Stimulated activated CD8-positive, alpha-beta memory T cell treated with anti-CD3 and anti-CD28 coated beads, Interleukin-4, amount 100 ng/mL, for 24 hours (primary cell): Measurements from ENCODE around the gene CORIN.

ENCODE experiments used
- DNase-seq: peaks from one replicate; pipeline ENCODE4 v3.0.0-alpha.2; 2020; ENCODE audit warnings: low read depth

CORIN gene, protein sequence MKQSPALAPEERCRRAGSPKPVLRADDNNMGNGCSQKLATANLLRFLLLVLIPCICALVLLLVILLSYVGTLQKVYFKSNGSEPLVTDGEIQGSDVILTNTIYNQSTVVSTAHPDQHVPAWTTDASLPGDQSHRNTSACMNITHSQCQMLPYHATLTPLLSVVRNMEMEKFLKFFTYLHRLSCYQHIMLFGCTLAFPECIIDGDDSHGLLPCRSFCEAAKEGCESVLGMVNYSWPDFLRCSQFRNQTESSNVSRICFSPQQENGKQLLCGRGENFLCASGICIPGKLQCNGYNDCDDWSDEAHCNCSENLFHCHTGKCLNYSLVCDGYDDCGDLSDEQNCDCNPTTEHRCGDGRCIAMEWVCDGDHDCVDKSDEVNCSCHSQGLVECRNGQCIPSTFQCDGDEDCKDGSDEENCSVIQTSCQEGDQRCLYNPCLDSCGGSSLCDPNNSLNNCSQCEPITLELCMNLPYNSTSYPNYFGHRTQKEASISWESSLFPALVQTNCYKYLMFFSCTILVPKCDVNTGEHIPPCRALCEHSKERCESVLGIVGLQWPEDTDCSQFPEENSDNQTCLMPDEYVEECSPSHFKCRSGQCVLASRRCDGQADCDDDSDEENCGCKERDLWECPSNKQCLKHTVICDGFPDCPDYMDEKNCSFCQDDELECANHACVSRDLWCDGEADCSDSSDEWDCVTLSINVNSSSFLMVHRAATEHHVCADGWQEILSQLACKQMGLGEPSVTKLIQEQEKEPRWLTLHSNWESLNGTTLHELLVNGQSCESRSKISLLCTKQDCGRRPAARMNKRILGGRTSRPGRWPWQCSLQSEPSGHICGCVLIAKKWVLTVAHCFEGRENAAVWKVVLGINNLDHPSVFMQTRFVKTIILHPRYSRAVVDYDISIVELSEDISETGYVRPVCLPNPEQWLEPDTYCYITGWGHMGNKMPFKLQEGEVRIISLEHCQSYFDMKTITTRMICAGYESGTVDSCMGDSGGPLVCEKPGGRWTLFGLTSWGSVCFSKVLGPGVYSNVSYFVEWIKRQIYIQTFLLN

GRCh38 chr4:47837908-47838294 lies at the start of gene CORIN:
CORIN (minus strand) TSS chr4:47838067; CDS start chr4:47837949, 118 bp downstream.
- no peak for DNase-seq

DNA sequence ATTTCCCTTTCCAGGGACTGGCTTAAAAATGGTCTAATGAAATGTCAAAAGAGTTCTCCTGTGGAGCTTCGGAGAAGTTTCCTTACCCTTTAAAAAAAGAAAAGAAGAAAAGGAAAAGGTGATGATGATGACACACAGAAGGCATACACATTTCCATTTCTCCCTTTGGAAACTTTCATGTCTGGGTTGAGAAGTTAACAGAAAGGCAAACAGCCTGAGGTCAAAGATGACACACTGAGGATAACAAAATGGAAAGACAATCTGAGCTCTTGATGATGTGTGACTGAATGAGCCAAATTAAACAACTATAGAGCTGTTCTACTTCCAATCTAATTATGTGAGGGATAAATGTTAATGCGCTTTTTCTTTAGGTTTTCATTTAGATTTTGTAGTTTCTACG lies 44.4 kb upstream of the CORIN start:
- no peak for DNase-seq

GRCh38 chr4:47879458-47879857 lies 41.6 kb upstream of the CORIN start:
- DNase-seq, result no peak

- no peak for DNase-seq
Measured at GRCh38 chr4:47876784-47877546, 39.1 kb upstream of the CORIN start.

DNA sequence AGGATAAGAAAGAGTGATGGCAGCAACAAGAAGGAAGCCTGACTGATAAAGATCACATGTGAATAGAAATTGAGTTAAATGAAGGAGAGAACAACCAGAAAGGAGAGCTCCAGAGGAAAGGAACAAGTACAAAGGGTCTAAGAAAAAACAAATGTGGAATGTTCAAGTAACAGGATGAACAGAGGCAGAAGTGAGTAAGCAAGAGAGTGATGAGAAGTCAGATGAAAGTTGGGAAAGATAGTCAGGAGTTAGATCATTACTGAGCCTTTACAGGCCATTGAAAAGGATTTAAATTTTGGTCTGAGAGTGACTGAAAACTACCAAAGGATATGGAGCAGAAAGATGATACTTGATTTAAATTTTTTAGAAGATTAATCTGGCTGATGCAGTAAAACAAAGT lies 38.4 kb upstream of the CORIN start:
- DNase-seq, result no peak

GRCh38 chr4:47873877-47874541 lies 36.1 kb upstream of the CORIN start:
- no peak for DNase-seq

GRCh38 chr4:47863486-47863885 lies 25.6 kb upstream of the CORIN start:
- DNase-seq, result no peak

- DNase-seq, result no peak
Measured at GRCh38 chr4:47862297-47862696, 24.4 kb upstream of the CORIN start.

- DNase-seq, result no peak
Measured at GRCh38 chr4:47860305-47860704, 22.4 kb upstream of the CORIN start.

DNA sequence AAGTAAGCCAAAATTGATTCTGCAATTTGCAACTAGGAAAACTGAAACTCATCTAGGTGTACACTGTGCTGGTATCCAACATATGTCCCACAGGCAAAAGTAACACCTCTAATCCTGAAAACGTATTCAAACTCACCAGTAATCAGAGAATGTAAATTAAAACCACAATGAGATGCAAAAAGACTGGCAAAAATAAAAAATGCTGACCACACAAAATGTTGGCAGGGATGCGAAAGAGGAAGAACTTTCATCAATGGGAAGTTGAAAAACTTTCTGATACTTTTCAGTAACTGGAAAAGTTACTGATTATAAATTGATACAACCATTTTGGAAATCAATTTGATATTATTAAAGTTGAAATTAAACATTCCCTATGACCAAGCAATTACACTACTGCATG lies 20.1 kb upstream of the CORIN start:
- no peak for DNase-seq

GRCh38 chr4:47856713-47857112 lies 18.8 kb upstream of the CORIN start:
- no peak for DNase-seq

- DNase-seq, result no peak
Measured at GRCh38 chr4:47855350-47855749, 17.5 kb upstream of the CORIN start.

GRCh38 chr4:47852136-47852535 lies 14.3 kb upstream of the CORIN start:
- DNase-seq, result no peak

DNA sequence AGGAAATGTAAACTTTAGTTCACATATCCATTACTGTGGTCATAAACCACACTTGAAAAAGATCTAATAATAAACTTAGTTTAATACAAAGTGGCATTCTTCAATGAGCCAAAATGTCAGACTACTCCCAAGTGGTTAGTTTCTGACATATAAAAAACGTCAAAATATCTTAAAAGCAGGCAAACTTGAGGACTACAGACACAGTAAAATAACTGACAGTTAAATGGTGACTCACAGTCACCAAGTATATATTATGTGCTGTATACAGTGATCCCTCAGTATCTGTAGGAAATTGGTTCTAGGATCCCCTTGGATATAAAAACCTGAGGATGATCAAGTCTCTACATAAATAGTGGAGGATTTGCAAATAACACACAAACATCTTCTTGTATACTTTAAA lies 11.6 kb upstream of the CORIN start:
- no peak for DNase-seq

GRCh38 chr4:47848041-47848440 lies 10.2 kb upstream of the CORIN start:
- no peak for DNase-seq

DNA sequence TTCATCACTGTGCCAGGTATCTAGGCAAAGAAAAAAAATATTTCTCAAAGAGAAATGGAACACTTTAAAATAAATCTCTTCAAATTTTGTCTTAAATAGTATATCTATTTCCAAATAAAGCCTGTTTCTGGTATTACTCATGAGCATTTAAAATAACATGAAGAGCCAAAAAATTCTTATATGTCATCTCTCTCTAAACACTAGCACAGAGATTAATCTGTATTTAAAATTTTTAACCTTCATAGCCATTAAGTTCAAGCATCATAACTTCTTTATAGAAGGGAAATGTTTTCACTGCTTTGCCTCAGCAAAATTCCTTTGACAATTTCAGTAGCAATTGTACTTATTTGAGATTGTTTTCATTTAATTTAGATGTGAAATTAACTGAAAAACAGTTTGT lies 5.1 kb upstream of the CORIN start:
- no peak for DNase-seq

- no peak for DNase-seq
Measured at GRCh38 chr4:47840291-47840690, 2.4 kb upstream of the CORIN start.

- no peak for DNase-seq
Measured at GRCh38 chr4:47839259-47839658, 1.4 kb upstream of the CORIN start.

DNA sequence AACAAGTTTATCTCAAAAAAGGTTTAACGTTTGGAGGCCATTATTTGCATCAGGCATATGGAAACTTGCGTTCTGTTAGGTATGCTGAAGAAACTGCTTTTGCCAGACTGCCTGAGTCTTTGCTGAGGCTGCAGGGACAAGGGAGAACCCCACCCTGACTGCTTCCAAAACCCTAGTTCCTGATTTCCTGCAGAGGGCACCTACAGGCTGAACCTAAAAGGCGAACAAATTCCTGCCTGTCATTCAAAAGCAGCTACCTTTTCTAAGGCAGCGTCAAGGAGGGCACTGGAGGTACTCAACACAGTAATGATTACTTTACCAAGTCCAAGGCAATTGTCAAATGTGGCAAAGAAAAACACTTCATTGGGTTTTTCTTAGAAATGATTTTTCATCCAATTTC lies 578 bp upstream of the CORIN start:
- no peak for DNase-seq

- no peak for DNase-seq
Measured at GRCh38 chr4:47837094-47837907, 566 bp downstream of the CORIN start.

GRCh38 chr4:47836641-47837093 lies 1.2 kb downstream of the CORIN start:
- DNase-seq, result no peak
